Measurements from ENCODE around the gene AUTS2.

DNA sequence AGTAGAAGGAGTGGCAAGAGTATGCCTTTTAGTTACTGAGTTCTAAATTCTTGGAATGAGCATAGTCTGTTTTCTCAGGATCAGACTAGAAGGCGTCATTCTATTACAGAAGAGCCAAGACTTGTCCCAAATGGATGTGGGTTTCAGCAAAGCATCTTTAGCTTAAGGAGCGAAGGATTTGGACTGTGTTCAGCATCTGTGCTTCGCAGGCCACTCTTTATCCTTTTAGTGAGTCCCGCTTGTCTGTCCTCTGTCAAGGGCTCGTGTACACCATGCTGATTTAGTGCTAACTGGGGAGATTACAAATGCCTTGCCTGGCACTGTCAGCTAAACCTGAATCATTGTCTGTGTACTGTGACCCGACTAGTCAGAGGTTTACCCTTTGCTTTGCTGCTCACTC is 465.7 kb downstream of the AUTS2 start:
- TF ChIP-seq CTCF (IDR thresholded peaks at IDR 0.05) (no peak), POLR2AphosphoS5 (IDR thresholded peaks at IDR 0.05) (no peak)
